GM19023 (cell line): ENCODE data around the gene STAT1.
"Not testable (repeated sequence)": the region's sequence is repeated elsewhere in the genome, so short reads cannot be mapped to it uniquely, and the experiment has no call there.

Source experiments
- ATAC-seq: cut with Tn5 transposase; IDR thresholded peaks from one replicate; pipeline ENCODE4 v1.9.1; 2021; ENCODE audit warnings: mild to moderate bottlenecking, moderate library complexity; ENCODE audit not compliant: unreplicated experiment

Gene STAT1

GRCh38 chr2:190965580-190966222, 48.3 kb downstream of the STAT1 start:
- ATAC-seq: no peak

- no peak for ATAC-seq
Measured at GRCh38 chr2:190964170-190964795, 49.7 kb downstream of the STAT1 start.

- ATAC-seq: no peak
Measured at GRCh38 chr2:190963088-190963487, 50.9 kb downstream of the STAT1 start.

GRCh38 chr2:190961918-190962487, 52.0 kb downstream of the STAT1 start:
- no peak for ATAC-seq

GRCh38 chr2:190961117-190961516, 52.9 kb downstream of the STAT1 start:
- not testable (repeated sequence) for ATAC-seq

GRCh38 chr2:190959911-190960788, 53.8 kb downstream of the STAT1 start:
- ATAC-seq: no peak

GRCh38 chr2:190953257-190953656, 60.7 kb downstream of the STAT1 start:
- ATAC-seq: no peak

- ATAC-seq: no peak
Measured at GRCh38 chr2:190950566-190950991, 63.4 kb downstream of the STAT1 start.

- ATAC-seq: no peak
Measured at GRCh38 chr2:190948671-190949070, 65.3 kb downstream of the STAT1 start.

- peak; percentile 62 for ATAC-seq
Measured at GRCh38 chr2:190947711-190948251, 66.2 kb downstream of the STAT1 start.

- ATAC-seq: no peak
Measured at GRCh38 chr2:190947141-190947540, 66.8 kb downstream of the STAT1 start.

- no peak for ATAC-seq
Measured at GRCh38 chr2:190943706-190944105, 70.3 kb downstream of the STAT1 start.

GRCh38 chr2:190942697-190943096, 71.3 kb downstream of the STAT1 start:
- no peak for ATAC-seq

- no peak for ATAC-seq
Measured at GRCh38 chr2:190941571-190941970, 72.4 kb downstream of the STAT1 start.

GRCh38 chr2:190940454-190940853, 73.5 kb downstream of the STAT1 start:
- ATAC-seq: no peak

GRCh38 chr2:190938771-190939335, 75.1 kb downstream of the STAT1 start:
- ATAC-seq: no peak

- no peak for ATAC-seq
Measured at GRCh38 chr2:190935054-190935453, 78.9 kb downstream of the STAT1 start.

GRCh38 chr2:190933361-190933760, 80.6 kb downstream of the STAT1 start:
- ATAC-seq: no peak

GRCh38 chr2:190932514-190932913, 81.5 kb downstream of the STAT1 start:
- ATAC-seq: no peak

- ATAC-seq: no peak
Measured at GRCh38 chr2:190930411-190930810, 83.6 kb downstream of the STAT1 start.

GRCh38 chr2:190929919-190930318, 84.1 kb downstream of the STAT1 start:
- no peak for ATAC-seq
